HG03432 (cell line): ENCODE results near the gene LMOD1.
"Not testable (repeated sequence)": the region's sequence is repeated elsewhere in the genome, so short reads cannot be mapped to it uniquely, and the experiment has no call there.

Source experiments
- ATAC-seq: cut with Tn5 transposase; IDR thresholded peaks from one replicate; pipeline ENCODE4 v1.9.1; 2021; ENCODE audit warnings: mild to moderate bottlenecking, moderate library complexity; ENCODE audit not compliant: unreplicated experiment

Gene LMOD1

GRCh38 chr1:201946224-201946908 is at the start of gene LMOD1:
LMOD1 (minus strand) TSS chr1:201946548; CDS start chr1:201946340, 208 bp downstream.
- no peak for ATAC-seq

GRCh38 chr1:201990427-201990826 is 44.1 kb upstream of the LMOD1 start:
- ATAC-seq: no peak

GRCh38 chr1:201989354-201990128 is 43.2 kb upstream of the LMOD1 start:
- ATAC-seq: no peak

GRCh38 chr1:201988601-201989000 is 42.3 kb upstream of the LMOD1 start:
- no peak for ATAC-seq

- ATAC-seq: no peak
These were observed 39.0 kb upstream of the LMOD1 start for GRCh38 chr1:201985355-201985754.

- ATAC-seq: no peak
These were observed 38.1 kb upstream of the LMOD1 start for GRCh38 chr1:201984446-201984845.

- no peak for ATAC-seq
These were observed 37.0 kb upstream of the LMOD1 start for GRCh38 chr1:201983380-201983805.

GRCh38 chr1:201982623-201983379 is 36.5 kb upstream of the LMOD1 start, which contains the start of gene RNPEP:
RNPEP (plus strand) TSS chr1:201982648; CDS start chr1:201982667, 19 bp downstream.
- ATAC-seq: peak; percentile 79

- ATAC-seq: no peak
These were observed 35.8 kb upstream of the LMOD1 start for GRCh38 chr1:201982082-201982622.

GRCh38 chr1:201970334-201971159 is 24.2 kb upstream of the LMOD1 start:
- ATAC-seq: no peak

GRCh38 chr1:201968202-201968925 is 22.0 kb upstream of the LMOD1 start:
- ATAC-seq: no peak

- ATAC-seq: no peak
These were observed 19.8 kb upstream of the LMOD1 start for GRCh38 chr1:201966171-201966570.

- ATAC-seq: no peak
These were observed 17.9 kb upstream of the LMOD1 start for GRCh38 chr1:201964261-201964660.

GRCh38 chr1:201962382-201962781 is 16.0 kb upstream of the LMOD1 start:
- not testable (repeated sequence) for ATAC-seq

- ATAC-seq: no peak
These were observed 12.0 kb upstream of the LMOD1 start for GRCh38 chr1:201958348-201958747.

GRCh38 chr1:201955729-201956143 is 9.4 kb upstream of the LMOD1 start:
- peak; percentile 43 for ATAC-seq

GRCh38 chr1:201955009-201955728 is 8.8 kb upstream of the LMOD1 start, which contains the start of gene TIMM17A:
TIMM17A (plus strand) TSS chr1:201955503; CDS start chr1:201955527, 24 bp downstream.
- ATAC-seq: peak; percentile 99

GRCh38 chr1:201954263-201955008 is 8.1 kb upstream of the LMOD1 start:
- ATAC-seq: no peak
